GM19397 (cell line): ENCODE data around the gene FAM163A.
A peak's percentile ranks its signal among the peaks of the same experiment; 100 is the strongest.
"Not testable (repeated sequence)": the region's sequence is repeated elsewhere in the genome, so short reads cannot be mapped to it uniquely, and the experiment has no call there.

Experiments used
- ATAC-seq: cut with Tn5 transposase; IDR thresholded peaks from one replicate; pipeline ENCODE4 v1.9.1; 2021; ENCODE audit warnings: mild to moderate bottlenecking, moderate library complexity; ENCODE audit not compliant: unreplicated experiment

FAM163A gene

DNA sequence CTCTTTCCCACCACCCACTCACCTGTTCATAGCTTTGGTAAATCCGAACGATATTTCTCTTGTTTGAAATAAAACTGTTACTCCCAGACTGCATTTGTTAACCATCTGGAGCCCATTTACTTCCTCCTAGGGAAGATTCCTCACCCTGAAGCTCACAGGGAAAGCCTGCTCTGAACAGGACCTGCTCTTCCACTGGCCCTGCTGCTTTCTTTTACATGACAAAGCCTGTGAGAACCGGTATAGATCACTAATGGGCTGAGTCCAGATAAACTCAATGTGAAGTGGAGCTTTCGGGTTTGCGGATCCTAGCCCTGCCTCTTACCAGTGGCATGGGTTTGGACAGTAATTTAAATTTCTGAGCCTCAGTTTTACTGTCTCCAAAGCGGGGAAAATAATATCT lies 45.2 kb downstream of the FAM163A start:
- no peak for ATAC-seq

DNA sequence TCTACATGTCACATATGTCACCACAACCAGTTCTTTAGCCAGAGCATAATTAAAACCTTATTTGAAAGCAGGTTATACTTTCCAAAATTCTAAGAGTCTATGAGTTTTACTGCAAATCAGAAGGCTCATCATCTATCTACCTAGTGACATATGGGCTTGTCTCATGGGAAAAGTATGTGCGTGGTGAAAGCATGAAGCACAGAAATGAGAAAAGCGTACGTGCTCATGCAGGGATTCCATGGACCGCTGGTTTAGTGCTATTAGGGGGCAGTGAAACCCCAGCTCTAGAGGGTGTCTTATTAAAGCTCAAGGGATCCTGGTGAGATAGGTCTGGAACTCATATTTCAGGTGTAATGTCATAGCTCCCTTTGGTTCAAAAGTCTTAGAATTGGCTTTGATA lies 50.2 kb downstream of the FAM163A start:
- ATAC-seq: no peak

DNA sequence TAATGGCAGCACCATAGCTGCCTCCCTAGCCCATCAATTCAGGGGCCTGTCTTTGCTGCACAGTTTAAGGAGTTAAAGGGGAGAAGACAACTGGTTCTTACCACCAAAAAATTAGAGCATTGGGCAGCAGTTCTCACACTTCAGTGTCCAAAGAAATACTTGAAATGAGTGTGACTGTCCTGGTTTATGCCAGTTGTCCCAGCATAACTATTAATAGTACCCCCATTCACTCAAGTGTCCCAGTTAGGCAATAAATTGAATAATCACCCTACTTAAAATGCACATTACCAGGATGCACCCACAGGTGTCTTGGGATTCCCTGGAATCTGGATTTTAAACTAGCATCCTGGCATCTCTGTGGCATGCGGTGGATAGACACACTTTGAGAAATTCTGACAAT lies 51.1 kb downstream of the FAM163A start:
- ATAC-seq: no peak

DNA sequence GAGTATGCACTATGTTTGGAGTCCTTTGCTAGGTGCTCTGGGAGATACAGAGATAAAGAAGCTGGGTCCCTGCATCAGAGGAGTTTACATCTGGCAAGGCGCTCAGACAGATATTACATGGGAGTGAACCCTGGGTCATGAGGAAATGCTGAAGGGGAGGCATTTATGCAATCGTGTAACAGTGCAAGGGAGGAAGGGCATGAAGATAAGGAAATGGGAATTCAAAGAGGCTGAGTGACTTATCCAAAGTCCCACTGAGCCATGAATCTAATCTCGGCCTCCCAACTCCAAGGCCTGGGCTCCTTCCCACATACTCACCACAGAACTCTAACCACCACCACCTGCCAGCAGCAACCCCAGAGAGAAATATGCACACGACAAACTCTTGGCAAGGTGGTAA lies 51.6 kb downstream of the FAM163A start:
- ATAC-seq: no peak

DNA sequence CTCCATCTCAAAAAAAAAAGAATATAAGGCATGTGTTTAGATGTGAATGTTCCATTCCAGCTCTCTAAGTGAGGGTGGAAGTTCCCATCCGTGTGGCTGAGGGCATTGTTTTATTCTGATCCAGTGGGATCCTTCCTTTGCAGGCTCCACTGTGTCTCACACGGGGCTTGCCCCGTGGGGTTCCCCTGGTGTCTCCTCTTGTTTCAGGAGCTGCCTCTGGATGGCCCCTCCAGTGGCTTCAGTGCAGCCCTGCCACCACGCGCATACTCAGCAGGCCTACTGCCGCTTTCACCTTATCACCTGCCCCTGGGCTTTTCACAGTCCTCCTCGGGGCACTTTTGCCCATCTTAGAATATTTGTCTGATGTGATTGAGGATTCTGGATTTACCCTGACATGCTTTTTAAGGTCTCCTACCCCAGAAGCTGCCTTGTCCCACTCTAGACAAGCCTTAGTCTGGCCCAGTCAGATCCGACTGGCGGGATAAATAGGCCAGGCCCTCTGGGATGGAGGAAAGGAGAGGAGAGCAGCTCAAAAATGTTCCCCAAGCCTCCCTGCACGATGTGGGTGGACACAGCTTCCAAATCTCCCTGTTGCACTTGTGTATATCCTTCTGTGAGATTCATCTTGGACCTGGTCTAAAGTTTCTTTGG lies 55.2 kb downstream of the FAM163A start:
- ATAC-seq: no peak

DNA sequence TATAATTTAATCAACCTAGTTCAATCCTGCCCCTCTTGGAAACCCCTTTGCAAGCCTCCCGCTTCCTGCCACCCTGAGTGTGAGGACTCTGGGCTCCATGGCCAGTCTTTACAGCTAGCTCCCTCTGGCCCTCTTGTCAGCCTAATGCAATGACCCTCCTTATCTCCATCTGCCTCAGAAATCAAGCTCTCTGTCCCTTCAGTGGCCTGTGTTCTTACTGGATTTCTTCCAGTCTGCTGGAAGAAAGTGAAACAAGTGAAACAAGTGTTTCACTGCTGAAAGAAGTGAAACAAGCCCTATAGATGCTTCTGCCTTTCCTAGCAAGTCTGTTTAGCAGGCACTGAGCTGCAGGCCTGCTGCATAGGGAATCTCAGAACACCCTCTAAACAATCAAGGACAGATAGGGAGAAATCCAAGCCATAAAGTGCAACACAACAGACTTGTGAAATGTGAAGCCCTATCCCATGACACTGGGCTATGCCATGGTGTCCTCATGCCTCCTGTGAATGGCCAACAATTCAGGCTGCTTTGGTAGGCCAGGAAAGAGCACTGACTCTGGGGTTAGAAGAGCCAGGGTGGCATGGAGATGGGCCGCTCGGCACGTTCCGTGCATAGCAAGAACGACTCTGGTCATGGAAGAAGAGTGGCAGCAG lies 55.9 kb downstream of the FAM163A start:
- ATAC-seq: no peak

DNA sequence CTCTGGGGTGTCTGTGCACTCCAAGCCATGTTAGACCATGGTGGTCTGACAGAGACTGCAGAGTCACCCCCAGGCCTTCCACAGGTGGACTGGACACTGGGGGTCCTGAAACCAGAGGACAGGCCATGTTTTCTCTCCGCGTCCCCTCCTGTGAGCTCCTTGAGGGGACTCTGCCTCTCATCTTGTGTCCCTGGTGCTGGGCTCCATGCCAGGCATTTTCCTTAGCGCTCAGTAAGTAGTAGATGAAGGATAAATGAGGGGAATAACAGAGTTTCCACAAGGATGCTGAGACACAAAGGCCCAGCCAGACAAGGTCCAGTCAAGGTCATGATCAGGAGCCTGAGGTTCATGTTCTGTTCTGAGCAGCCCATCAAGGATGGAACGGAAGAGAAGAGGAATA lies 57.4 kb downstream of the FAM163A start:
- ATAC-seq: no peak

DNA sequence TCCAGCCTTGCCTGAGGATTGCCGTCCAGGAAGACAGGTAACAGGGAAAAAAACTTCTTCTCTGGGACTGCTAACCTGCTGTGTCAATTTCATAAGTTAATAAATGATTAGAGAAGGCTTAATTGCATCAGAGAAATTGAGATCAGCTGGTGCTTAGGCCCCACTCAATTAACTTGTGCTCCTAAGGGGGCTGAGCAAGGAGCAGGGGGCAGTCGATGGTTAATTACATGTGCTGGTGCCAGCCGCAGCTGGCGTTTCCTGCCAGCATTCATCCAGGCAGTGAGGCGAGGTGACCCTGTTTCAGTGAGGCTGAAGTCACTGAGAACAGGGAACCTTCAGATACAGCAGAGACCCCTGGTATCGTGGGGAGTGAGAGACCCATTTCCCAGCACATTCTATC lies 60.0 kb downstream of the FAM163A start:
- no peak for ATAC-seq

DNA sequence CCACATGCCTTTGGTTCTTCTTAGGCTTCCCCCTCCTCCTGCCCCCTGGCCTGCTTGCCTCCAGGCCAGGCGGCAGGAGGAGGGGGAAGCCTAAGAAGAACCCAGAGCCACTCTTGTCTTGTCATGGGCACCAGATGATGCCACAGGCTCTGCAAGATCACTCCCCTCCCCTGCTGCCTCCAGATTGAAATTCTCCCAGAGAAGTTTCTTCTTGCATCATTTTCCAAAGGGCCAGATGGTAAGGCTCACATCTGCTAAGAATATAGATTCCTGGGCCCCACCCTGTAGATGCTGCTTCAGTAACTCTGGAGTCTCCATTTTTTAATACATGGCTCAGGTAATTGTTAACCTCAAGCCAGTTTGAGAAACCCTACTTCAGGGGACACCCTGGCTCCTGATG lies 60.8 kb downstream of the FAM163A start:
- ATAC-seq: no peak

DNA sequence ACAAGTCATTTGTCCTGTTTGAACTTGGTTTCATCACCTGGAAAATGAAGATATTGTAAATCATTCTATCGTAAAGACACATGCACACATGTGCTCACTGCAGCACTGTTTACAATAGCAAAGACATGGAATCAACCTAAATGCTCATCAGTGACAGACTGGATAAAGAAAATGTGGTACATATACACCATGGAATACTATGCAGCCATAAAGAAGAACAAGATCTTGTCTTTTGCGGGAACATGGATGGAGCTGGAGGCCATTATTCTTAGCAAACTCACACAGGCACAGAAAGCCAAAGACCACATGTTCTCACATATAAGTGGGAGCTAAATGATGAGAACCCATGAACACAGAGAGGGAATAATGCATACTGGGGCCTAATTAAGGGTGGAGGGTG lies 61.3 kb downstream of the FAM163A start:
- not testable (repeated sequence) for ATAC-seq

DNA sequence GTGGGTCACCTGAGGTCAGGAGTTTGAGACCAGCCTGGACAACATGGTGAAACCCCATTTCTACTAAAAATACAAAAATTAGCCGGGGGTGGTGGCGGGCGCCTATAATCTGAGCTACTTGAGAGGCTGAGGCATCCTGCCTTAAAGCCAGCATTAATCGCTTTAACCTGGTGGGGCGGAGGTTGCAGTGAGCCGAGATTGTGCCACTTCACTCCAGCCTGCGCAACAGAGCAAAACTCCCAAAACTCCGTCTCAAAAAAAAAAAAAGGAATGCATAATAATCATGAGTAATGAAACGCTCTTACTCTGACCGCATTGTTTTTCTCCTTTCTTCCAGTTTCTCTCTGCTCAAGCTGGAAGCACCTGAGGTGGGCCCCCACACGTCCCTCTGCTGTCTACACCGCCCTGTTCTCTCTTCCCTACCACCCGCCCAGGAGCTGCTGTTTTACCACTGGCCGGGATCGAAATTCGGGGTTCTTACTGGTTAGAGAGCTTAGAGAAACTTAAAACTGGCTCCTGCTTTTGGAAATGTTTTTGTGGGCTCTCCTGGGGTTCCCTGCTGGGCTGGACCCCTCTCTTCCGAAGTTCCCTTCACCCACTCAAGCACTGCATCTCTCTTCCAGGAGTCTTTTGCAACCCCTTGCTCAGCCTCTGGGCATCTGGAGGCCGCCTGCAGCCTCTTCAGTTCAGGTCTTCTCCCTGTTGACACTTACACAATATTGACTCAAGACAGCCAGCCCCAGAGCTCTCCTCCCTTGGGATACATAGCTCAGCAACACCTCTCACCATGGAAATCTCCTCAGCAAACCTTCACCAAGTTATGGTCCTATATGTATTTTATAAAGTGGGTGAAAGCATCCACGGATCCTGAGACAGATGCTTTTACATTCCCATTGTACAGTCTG lies 62.5 kb downstream of the FAM163A start:
- no peak for ATAC-seq

DNA sequence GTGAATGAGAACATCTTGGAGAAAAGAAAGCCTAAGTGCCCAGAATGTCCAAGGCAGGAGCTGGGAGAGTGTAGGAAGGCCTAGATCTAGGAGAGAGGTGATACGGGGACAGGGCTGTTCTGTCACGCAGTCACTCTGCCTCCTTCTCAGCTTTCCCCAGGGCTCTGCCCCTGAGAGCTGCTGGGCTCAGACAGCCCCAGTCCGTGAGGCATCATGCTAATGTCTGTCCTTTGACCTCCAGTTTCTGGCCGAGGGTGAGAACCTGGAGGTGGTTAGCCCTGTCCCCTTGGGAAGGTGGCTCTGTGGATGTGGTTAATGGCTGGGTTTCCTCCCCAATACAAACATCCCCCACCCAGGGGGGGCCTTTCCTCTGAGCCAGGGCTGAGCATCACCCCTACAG lies 63.2 kb downstream of the FAM163A start:
- ATAC-seq: no peak

DNA sequence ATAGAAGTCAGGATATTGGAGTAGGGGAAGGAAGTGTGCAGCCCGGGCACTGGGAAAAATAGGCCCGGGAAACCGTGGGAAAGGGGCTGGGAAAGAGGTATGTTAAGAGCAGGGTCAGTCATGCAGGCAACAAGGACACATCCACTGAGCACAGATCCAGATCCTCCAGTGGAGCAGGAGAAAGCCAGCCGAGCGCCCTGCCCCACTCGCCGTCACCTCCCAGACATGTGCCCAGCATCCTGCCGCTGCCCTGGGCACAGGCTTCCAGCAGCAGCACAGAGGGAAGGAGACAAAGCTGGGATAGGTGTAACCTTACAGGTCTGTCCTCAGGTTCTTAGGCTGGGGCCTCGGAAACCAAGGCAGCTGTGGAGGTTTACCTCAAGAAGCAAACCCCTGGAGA lies 64.2 kb downstream of the FAM163A start:
- ATAC-seq: no peak

DNA sequence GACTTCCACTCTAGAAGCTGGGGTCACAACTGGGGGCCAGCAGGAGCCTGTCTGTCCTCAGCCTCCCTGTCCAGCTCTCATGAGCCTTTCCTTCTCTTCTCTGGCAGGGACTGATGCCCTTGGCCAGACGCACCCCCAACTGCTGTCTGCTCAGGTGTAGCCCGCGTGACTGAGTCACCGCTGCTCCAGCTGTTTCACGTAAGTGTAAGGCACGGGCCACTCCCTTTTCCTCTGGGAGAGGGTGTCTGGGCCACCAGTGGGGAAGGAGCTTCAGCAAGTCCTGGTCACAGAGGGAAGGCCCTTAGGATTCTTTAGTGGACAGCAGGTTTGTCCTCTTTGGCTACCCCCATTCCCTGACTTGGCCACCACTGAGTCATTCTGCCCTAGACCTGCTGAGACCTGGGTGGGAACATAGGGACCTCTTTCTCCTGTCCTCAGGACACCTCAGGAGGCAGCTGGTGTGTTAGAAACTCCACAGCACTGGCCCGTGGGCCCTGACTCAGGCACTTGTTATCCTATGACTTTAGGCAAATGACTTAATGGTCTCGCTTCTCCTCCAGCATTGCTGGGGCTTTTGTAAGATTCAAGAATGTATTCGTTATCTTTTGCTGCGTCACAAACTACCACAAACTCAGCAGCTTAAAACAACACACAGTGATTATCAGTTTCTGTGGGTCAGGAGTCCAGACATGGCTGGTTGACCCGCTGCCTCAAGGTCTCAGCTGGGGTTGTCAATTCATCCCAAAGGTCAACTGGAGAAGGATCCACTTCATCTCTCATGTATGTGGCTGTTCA lies 64.8 kb downstream of the FAM163A start:
- ATAC-seq: no peak

DNA sequence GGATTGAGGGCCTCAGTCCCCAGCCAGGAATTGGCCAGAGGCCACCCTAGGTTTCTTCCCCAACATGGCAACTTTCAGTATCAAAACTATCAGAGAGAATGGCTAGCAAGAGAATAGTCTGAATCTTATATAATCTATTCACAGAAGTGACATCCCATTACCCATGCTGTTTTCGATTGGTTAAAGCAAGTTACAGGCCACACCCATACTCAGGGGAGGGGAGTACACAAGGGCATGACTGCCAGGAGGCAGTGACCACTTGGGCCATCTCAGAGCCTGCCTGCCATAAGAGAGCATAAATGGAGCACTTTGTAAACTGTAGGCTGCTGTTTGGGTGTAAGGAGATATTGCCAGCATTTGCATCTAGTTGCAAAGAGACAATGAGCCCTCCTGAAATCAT lies 65.4 kb downstream of the FAM163A start:
- no peak for ATAC-seq

DNA sequence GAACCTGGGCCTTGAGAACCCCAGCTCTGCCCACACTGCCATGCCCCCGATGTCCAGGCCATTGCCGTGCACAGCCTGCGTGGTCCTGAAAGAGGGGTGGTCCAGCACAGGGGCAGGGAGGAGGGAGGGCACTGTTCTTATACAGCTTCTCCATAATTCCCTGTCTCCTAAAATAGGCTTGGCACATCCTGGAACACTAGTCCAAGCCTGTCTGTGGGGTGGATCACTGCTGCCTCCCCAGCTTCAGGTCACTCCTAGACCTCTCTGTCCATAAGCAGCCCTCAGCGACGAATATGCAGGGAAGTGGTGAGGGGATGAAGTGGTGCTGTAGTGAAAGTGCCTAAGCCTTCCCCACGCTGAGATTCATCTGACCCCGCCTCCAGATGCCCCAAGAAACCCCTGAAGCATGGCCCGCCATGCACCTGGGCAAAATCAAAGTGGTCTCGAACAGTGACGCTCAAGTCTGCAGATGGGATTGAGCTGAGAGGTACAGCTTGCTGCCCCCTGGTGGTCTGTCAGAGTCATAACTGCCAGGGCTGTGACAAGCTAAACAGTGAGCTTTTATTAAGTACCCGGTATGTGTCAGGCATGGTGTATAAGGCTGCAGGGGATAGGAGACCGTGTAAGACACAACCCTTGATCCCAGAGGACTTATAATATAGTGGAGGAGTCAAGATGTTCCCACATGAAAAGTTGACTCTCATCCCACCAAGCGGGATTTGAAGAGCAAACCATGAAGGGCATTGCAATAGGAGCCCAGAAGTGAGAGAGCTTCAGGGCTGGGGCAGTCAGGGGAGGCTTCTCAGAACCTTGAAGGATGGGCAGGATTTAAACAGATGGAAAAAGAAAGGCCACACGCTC lies 66.6 kb downstream of the FAM163A start:
- ATAC-seq: peak; percentile 62

DNA sequence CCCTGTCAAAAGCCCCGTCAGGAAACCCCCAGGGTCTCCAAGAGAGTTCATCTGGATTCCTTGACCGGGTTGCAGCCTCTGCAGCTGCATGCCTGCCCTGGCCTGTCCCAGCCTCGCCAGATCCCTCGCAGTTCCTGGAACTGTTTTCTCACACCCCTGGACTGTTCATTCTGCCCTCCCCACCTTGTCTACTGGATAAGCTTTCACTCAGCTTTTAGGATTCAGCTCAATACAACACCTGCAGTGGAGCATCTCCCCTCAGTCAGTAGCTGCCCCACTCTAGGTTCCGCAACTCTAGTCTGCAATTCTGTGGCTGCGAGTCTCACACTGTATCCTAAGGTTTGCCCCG lies 67.2 kb downstream of the FAM163A start:
- ATAC-seq: no peak

DNA sequence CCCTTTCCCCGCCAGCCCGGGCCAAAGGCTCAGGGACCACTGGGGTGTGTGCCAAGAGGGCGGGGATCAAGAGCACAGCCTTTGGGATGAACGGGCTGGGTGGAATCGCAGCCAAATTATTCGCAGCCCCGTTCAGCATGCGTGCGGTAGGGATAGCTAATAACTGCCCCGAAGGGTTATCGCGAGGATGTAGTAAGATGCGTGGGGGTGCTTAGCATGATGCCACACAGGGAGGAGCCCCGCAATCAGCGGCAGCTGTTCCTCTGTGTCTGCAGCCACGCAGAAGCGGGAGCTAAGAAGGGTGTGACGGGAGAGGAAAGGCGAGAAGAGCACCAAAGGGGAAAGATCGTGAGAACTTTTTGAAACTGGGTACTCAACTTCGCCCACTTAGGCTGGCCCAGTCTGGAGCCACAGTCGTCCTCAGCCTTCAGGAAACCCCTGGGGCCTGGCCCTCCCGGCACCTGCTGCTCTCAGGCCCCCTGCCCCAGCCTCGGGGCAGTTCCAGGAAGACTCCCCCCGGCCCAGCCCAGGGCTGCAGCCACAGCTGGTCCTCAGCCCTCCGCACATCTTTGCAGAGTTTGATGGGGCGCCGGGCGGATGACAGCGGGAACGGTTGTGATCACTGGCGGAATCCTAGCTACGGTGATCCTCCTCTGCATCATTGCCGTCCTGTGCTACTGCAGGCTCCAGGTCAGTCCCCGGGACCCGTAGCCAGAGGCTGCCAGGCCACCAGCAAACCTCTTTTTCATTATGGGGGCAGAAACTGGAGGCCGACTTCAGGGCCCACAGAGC lies 69.6 kb downstream of the FAM163A start:
- ATAC-seq: no peak
